ENCODE measurements around the gene CARMIL3. TPM values are rescaled to one million over a fixed set of nuclear protein-coding genes. Genes with fewer than 3 reads are reported as not detected.

CARMIL3 gene
- total RNA-seq, 1 experiment from 2014 or later: 0.33 TPM

DNA sequence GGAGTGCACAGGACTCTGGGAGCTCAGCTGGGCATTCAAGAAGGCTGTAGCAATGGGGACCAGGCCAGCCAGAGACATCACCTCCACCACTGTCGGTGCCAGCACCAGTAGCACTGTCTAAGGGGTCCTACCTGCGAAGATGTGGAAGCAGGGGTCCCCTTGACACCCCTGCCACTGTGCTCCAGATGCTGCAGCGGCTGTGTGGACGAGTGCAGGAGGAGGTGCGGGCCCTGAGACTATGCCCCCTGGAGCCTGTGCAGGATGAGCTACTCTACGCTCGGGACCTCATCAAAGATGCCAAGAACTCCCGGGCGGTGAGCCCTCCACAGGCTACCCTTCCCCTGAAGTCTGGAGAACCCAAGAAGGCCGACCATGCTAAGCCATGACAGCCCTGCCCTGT lies 8.6 kb downstream of the CARMIL3 start:
- BruUV-seq (replicated peaks): no TSS peak
- peaks cover 67% of the 10 kb centered on the region for H3K27me3 Mint-ChIP-seq (ENCODE audit: unreplicated experiment)
- no peaks in the 10 kb centered on the region for H3K9me3 Mint-ChIP-seq (ENCODE audit: low read depth, unreplicated experiment)
- H3K4me1 Mint-ChIP-seq (ENCODE audit: low read depth, unreplicated experiment): no peaks in the 10 kb centered on the region
- H3K36me3 Mint-ChIP-seq (ENCODE audit: insufficient read depth, unreplicated experiment): no peaks in the 10 kb centered on the region
- CTCF ChIA-PET: no interaction called here
- TF ChIP-seq, protein P1, sequence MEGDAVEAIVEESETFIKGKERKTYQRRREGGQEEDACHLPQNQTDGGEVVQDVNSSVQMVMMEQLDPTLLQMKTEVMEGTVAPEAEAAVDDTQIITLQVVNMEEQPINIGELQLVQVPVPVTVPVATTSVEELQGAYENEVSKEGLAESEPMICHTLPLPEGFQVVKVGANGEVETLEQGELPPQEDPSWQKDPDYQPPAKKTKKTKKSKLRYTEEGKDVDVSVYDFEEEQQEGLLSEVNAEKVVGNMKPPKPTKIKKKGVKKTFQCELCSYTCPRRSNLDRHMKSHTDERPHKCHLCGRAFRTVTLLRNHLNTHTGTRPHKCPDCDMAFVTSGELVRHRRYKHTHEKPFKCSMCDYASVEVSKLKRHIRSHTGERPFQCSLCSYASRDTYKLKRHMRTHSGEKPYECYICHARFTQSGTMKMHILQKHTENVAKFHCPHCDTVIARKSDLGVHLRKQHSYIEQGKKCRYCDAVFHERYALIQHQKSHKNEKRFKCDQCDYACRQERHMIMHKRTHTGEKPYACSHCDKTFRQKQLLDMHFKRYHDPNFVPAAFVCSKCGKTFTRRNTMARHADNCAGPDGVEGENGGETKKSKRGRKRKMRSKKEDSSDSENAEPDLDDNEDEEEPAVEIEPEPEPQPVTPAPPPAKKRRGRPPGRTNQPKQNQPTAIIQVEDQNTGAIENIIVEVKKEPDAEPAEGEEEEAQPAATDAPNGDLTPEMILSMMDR (IDR thresholded peaks at IDR 0.05; ENCODE audit: unreplicated experiment): no peak
- H3K4me3 Mint-ChIP-seq (ENCODE audit: low read depth, unreplicated experiment): no peak overlapping the region
- H3K27ac Mint-ChIP-seq (ENCODE audit: unreplicated experiment): no peak overlapping the region
- DNase-seq: no peak
- intact Hi-C loops (cut with micrococcal nuclease; ENCODE audit: unreplicated experiment): no loop called here

DNA sequence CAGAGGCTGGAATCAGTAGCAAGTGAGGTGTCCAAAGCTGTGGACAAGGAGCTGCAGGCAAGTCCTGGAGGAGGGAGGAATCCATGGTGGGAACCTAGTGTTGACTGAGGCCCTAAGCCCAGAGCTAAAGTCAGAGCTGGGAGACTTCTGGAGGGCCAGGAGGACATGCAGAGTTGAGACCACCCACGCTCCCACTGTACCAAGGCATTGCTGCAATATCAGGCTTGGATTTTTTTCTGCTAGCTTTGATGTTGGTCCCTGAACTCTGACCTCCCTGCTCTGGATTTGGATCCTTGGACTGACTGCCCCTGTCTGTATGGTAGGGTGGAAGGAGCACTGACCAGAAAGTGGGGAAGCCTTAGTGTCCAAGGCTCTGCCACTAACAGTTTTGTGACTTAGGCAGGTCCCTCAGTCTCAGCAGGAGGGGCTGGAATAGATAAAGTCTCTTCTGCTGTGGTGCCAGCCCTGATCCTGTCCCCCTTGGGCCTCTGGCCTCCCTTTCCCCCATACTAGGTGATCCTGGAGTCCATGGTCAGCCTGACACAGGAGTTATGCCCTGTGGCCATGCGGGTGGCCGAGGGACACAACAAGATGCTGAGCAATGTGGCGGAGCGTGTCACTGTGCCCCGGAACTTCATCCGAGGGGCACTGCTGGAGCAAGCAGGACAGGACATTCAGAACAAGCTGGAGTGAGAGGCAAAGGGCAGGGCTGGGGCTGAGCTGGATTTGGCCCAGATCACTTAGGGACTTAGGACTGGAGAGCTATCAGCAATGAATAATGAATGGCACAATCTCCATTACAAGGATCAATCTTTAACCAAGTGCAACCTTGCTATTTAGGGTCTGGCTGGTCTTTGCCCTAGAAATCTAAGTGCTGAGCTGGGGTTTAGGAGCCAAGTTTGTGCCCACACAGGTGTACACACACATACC lies 9.4 kb downstream of the CARMIL3 start:
- Mint-ChIP-seq H3K27me3 (ENCODE audit: unreplicated experiment) (peaks cover 67% of the 10 kb centered on the region), H3K4me1 (ENCODE audit: low read depth, unreplicated experiment) (no peaks in the 10 kb centered on the region), H3K36me3 (ENCODE audit: insufficient read depth, unreplicated experiment) (no peaks in the 10 kb centered on the region), H3K27ac (ENCODE audit: unreplicated experiment) (no peak overlapping the region), H3K9me3 (ENCODE audit: low read depth, unreplicated experiment) (no peaks in the 10 kb centered on the region), H3K4me3 (ENCODE audit: low read depth, unreplicated experiment) (no peak overlapping the region)
- no peak for DNase-seq
- no TSS peak for BruUV-seq (replicated peaks)
- CTCF ChIA-PET: interaction anchor here (0.5 kb wide), 1 partner anchor 220 kb away, joined by 3 read pairs; no protein-coding TSS in a partner anchor
- TF ChIP-seq, protein P1 (IDR thresholded peaks at IDR 0.05; ENCODE audit: unreplicated experiment): no peak
- intact Hi-C loops (cut with micrococcal nuclease; ENCODE audit: unreplicated experiment): no loop called here

DNA sequence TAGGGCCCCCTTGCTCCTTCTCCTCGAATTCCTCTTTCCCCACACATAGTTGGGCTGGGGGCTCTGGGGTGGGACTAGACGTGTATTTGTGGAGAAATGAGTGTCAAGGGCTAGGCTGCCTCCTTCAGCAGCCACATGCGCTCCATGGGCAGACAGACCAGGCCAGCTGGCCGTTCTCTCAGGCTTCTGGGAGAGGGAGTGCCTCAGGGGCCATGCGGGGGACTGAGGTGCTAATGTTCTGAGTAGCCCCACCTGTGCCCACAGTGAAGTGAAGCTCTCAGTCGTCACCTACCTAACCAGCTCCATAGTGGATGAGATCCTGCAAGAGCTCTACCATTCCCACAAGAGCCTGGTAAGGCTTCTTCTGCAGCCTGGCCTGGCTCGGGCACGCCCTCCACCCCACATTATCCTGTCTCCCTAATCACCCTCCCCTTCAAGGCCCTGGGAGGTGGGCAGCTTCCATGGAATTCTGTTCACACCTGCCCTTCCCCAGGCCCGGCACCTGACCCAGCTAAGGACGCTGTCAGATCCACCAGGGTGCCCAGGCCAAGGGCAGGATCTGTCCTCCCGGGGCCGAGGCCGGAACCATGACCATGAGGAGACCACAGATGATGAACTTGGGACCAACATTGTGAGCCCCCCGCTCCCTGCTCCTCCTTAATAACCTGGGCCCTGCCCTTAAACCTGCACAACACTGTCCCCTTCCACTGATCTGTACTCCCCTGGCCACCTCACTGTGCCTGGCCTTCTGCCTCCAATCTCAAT lies 10.6 kb downstream of the CARMIL3 start:
- TF ChIP-seq, protein P1 (IDR thresholded peaks at IDR 0.05; ENCODE audit: unreplicated experiment): no peak
- CTCF ChIA-PET: no interaction called here
- Mint-ChIP-seq H3K4me1 (ENCODE audit: low read depth, unreplicated experiment) (no peaks in the 10 kb centered on the region), H3K4me3 (ENCODE audit: low read depth, unreplicated experiment) (no peak overlapping the region), H3K27me3 (ENCODE audit: unreplicated experiment) (peaks cover 69% of the 10 kb centered on the region), H3K36me3 (ENCODE audit: insufficient read depth, unreplicated experiment) (no peaks in the 10 kb centered on the region), H3K9me3 (ENCODE audit: low read depth, unreplicated experiment) (no peaks in the 10 kb centered on the region), H3K27ac (ENCODE audit: unreplicated experiment) (no peak overlapping the region)
- no TSS peak for BruUV-seq (replicated peaks)
- no peak for DNase-seq
- intact Hi-C loops (cut with micrococcal nuclease; ENCODE audit: unreplicated experiment): no loop called here

DNA sequence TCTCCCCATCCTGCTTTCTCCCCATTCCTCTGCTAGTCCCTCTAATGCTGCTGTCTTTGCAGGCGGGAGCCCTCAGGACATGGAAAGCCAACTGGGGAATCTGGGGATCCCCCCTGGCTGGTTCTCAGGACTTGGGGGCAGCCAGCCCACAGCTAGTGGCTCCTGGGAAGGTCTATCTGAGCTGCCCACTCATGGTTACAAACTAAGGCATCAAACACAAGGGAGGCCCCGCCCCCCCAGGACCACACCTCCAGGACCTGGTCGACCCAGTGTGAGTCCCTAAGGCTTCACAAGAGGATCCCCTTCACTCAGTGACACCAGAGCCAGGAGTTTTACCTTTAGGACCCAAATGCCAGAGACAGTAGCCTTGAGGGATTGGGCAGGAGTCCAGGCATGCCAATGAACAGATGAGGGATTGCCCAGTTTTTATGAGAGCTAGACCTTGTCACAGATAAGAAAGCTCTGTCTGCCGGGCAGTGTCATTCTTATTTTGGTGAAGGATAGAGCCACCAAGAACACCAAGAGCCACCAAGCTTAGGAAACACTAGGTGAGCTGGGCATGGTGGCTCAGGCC lies 11.5 kb downstream of the CARMIL3 start:
- no peak overlapping the region for H3K27ac Mint-ChIP-seq (ENCODE audit: unreplicated experiment)
- H3K4me1 Mint-ChIP-seq (ENCODE audit: low read depth, unreplicated experiment): no peaks in the 10 kb centered on the region
- H3K36me3 Mint-ChIP-seq (ENCODE audit: insufficient read depth, unreplicated experiment): no peaks in the 10 kb centered on the region
- BruUV-seq (replicated peaks): no TSS peak
- peaks cover 70% of the 10 kb centered on the region for H3K27me3 Mint-ChIP-seq (ENCODE audit: unreplicated experiment)
- no peak overlapping the region for H3K4me3 Mint-ChIP-seq (ENCODE audit: low read depth, unreplicated experiment)
- TF ChIP-seq, protein P1 (IDR thresholded peaks at IDR 0.05; ENCODE audit: unreplicated experiment): no peak
- intact Hi-C loops (cut with micrococcal nuclease; ENCODE audit: unreplicated experiment): no loop called here
- CTCF ChIA-PET: no interaction called here
- DNase-seq: no peak
- no peaks in the 10 kb centered on the region for H3K9me3 Mint-ChIP-seq (ENCODE audit: low read depth, unreplicated experiment)

All from Calu3 (cell line).